HG03354 (cell line): ENCODE results near the gene MBD3.

Source experiments
- ATAC-seq: cut with Tn5 transposase; IDR thresholded peaks from one replicate; pipeline ENCODE4 v1.9.1; 2021; ENCODE audit warnings: mild to moderate bottlenecking; ENCODE audit not compliant: unreplicated experiment, poor library complexity, severe bottlenecking

MBD3 gene

DNA sequence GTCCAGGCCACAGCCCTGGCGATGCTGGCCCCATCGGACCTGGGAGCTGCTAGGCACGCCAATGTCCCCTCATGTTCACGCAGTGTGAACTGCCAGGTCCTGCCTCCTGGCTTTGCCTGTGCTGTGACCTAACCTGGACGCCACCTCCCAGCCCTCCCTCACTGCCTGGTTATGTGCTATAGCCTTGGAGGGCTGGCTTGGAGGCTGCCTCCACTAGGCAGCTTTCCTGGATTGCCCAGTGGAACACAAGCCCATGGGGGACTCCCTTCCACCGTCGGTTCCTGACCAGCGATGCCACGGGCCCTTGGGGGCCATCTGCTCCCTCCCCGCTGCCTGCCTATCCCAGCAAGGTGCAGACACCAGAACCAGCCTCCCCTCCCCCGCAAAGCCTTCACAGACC lies 27.8 kb upstream of the MBD3 start:
- ATAC-seq: no peak

- ATAC-seq: no peak
Observed at GRCh38 chr19:1619703-1620102, 27.0 kb upstream of the MBD3 start.

- ATAC-seq: no peak
Observed at GRCh38 chr19:1619094-1619439, 26.4 kb upstream of the MBD3 start.

DNA sequence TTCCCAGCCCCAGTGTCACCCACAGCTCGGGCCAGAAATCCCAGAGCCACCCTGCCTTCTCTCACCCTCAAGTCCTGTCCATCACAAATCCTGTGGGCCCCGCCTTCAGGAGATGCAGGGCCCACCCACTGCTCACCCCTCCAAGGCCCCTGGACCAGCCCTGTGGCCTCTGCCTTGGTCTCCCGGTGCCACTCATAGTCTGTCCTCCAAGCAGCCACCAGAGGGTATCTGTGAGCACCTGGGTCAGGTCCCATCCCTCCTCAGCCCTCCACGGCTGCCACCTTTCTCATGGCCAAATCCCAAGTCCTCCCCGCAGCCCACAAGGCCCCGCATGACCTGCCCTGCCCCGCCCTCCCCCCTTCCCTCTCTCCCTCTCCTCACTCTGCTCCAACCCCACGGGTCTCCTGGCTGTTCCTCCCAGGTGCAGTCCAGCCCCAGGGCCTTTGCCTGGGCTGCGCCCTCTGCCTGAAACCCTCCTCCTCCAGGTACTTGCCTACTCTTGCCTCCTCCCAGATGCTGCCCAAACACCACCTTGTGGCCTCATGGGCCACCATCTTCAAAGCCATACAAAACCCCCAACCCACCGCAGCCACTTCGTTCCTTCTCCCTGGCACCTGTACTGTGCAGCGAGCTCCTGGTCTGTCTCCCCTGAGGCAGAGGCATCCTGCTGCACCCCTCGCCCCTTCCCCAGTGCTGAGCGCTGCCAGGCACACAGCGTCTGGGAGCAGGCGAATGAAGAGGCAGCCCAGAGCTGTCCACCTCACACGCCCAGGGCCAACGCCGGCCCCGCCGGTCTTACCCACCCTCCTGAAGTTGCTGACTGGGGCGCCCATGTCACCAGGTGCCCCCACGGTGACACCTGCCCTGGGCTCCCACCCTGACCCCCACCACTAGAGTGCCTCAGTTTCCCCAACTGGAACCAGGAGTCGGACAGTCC lies 25.8 kb upstream of the MBD3 start:
- no peak for ATAC-seq

DNA sequence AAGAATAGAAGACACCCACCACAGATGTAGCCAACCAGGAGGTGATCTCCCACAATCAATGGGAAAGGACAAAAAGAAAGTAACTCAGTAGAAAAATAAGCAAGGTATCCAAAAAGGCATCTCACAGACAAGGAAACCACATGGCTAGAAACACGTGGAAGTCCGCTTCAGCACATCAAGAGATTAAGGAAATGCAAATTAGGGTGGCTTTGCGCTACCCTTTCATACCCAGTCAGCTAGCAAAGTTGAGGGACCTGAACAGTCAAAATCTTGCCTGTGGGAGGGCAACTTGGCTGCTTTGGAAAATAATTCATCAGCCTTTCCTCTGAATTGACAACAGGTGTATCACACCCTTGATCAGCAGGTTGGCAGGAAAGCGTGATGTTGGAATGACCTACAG lies 24.2 kb upstream of the MBD3 start:
- no peak for ATAC-seq

- no peak for ATAC-seq
Observed at GRCh38 chr19:1616396-1616795, 23.7 kb upstream of the MBD3 start.

GRCh38 chr19:1615156-1615765 lies 22.6 kb upstream of the MBD3 start:
- ATAC-seq: no peak

- ATAC-seq: no peak
Observed at GRCh38 chr19:1613808-1614570, 21.3 kb upstream of the MBD3 start.

- no peak for ATAC-seq
Observed at GRCh38 chr19:1613146-1613545, 20.5 kb upstream of the MBD3 start.

DNA sequence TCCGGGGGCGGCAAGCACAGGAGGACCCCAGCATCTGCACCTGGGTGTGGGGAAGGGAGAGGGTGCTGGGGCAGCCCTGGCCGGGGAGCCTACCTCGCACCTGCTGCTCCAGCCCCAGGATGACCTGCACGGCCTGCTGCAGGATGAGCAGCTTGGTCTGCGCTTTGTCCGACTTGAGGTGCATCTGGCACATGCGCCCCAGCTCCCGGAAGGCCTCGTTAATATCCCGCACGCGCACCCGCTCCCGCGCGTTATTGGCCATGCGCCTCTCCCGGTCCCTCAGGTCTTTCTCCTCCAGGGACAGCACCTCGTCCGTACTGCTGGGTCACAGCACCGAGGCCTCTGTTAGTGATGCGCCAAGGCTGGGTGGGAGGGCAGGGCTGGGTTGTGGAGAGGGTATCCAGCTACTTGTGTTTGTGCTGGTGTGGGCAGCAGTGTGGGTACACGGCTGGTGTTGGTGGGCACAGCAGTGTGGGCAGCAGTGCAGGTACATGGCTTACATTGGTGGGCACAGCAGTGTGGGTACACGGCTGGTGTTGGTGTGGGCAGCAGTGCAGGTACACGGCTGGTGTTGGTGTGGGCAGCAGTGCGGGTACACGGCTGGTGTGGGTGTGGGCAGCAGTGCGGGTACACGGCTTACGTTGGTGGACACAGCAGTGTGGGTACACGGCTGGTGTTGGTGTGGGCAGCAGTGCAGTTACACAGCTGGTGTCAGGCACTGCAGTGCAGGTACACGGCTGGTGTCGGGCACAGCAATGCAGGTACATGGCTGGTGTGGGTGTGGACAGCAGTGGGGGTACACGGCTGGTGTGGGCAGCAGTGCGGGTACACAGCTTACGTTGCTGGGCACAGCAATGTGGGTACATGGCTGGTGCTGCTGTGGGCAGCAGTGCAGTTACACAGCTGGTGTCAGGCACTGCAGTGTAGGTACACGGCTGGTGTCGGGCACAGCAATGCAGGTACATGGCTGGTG lies 19.7 kb upstream of the MBD3 start:
- ATAC-seq: no peak

GRCh38 chr19:1611353-1611752 lies 18.7 kb upstream of the MBD3 start:
- no peak for ATAC-seq

DNA sequence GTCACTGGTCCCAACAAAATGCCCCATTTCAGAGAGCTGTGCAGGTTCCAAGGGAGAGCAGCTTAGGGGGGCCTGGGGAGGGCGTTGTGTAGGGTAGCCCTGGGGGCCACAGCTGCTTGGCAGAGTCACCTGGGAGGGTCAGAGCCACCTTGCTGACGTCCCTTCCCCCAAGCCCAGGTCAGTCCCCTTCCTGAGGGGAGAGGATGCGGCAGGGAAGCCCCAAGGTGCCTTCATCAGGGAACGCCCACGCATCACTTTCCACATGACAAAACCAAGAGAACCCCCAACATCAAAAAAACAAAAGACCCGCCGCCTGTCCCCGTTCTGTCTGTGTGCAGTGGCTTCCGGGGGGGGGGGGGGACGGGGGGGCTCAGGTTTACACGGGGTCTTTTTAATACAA lies 17.9 kb upstream of the MBD3 start:
- no peak for ATAC-seq

- ATAC-seq: no peak
Observed at GRCh38 chr19:1609680-1610474, 17.2 kb upstream of the MBD3 start.

- ATAC-seq: no peak
Observed at GRCh38 chr19:1609103-1609396, 16.4 kb upstream of the MBD3 start.

DNA sequence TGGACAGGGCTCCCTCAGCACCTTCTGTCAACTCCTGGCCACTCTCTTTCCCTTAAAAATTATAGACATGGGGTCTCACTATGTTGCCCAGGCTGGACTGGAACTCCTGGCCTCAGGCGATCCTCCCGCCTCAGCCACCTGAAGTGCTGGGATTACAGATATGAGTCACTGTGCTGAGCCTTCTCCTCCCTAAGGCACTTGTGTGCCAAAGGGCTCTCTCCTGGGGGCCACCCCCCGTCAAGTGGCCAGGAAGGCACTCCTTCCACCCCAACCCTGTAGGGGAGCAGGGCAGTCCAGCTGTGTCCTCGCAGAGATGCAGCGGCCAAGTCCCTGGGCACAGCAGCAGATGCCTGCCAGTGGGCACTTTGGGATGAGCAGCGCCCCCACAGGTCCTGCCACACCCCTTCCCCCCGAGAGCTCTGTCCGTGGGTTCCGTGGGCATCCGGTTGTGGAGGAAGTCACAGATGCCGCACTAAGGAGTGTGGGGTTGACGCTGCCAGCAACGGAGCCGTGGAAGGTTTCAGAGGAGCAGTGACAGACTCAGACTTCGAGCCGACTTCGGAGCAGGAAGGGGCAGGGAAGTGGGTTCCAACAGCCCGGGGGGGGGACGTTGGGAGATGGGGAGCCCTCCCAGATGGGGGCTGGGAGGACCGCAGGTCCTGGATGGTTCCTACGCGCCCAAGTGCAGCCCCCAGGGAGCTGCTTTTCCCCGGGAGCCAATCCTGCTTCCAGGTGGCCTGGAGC lies 15.9 kb upstream of the MBD3 start:
- no peak for ATAC-seq

DNA sequence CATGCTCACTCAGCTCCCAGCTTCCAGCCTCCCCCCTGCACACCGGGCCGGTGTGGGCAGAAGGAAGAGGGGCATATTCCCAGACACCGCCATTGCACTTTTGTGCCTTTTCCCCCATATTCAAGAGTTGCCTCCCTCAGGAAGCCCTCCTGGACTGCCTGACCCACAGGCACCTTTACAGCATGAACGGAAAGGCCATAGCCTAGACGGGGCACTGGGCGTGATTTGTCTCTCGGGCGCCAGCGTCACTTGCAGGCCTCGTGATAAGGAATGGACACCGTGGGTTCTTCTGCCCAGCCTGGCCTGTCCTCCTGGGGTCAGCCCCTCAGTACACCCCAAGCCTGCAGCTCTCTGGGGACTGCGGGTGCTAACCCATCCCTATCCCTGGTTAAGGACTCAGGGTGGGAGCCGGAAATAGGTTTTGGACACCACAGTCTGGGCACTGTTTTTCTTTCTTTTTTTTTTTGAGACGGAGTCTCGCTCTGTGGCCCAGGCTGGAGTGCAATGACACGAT lies 13.5 kb upstream of the MBD3 start:
- ATAC-seq: no peak

GRCh38 chr19:1605236-1606137 lies 12.8 kb upstream of the MBD3 start, which contains the start of gene UQCR11:
TSS of gene UQCR11 (minus strand) at chr19:1605462. CDS start at chr19:1605409, 53 bp downstream.
- peak; percentile 93 for ATAC-seq
